Caki2 (cell line): ENCODE data around the gene APBA1. TPM values are rescaled to one million over a fixed set of nuclear protein-coding genes. Genes with fewer than 3 reads are reported as not detected.

Source experiments
- DNase-seq: peaks from one replicate; pipeline ENCODE4 v3.0.0-alpha.2; 2015; ENCODE audit warnings: low read depth
- in situ Hi-C: cut with HindIII; loops from 2 replicates; pipeline ENCODE4 v1.10.0; 2016; ENCODE audit warnings: low sequenced_read_pairs, low pct_unique_long_range_greater_than_20kb, mixed read lengths
- total RNA-seq: library from RNA; depleted of rRNA; stranded (reverse); fragments of >200 nt; shearing (Covaris generic); gene quantifications from 2 replicates; pipeline ENCODE4 v1.2.3, GENCODE V29; 2014; ENCODE audit warnings: low replicate concordance; rRNA removed

Gene APBA1
- total RNA-seq, 1 experiment from 2014 or later: 6.5 TPM

DNA sequence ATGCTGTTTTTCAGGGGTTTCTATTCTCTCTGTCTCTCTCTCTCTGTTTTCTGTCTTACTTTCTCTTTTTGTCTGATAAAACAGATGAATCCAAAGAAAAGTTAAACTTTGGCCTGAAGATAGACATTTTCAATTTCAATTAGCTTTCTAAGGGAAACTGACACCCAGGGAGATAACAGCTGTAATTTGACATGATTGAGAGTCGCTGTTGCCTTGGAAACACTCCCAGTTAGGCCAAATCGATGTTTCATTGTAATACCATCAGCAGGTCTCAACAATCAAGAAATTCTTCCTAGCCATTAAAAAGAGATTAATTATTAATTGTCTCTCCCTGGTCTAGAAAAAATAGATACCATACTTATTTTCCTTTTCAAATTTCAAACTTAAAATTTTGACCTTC, 294.2 kb downstream of the APBA1 start:
- in situ Hi-C loops: no loop called here
- no peak for DNase-seq

Other genes starting within 250 kb of the APBA1 start
- gene PTAR1, start 87.6 kb upstream of the APBA1 start, total RNA-seq: 14.7 and 21.4 TPM in 2 replicates
- not detected in 2 replicates for gene CFAP95, start 148.4 kb upstream of the APBA1 start, total RNA-seq